ENCODE measurements around the gene DSCAM. TPM values are rescaled to one million over a fixed set of nuclear protein-coding genes. Genes with fewer than 3 reads are reported as not detected.

DSCAM gene
- total RNA-seq, 1 experiment from 2014 or later, result 0.13 TPM

DNA sequence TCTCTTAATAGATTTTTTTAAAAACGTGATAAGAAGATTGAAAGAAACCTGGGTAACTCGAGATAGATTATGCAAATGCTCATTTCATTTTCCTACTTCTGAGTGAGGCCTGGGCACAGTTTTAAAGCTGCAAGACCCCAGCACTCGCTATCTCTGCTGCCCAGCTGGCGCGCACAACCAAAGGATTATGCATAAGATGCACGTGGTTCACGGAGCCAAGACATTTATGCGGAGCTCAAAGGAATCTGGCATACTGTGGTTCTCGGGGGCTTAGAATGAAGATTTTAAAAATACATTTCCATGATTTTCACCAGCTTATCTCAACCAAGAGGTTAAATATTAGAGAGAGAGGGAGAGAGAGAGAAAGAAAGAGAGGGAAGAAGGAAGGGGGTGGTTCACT lies 210.9 kb downstream of the DSCAM start:
- Mint-ChIP-seq H3K36me3 (no peaks in the 10 kb centered on the region), H3K4me1 (no peaks in the 10 kb centered on the region), H3K27ac (peak overlapping the region; percentile 57; the same call in 1 of the 2 replicates), H3K9me3 (no peaks in the 10 kb centered on the region), H3K4me3 (no peak overlapping the region), H3K27me3 (ENCODE audit: low read depth) (no peaks in the 10 kb centered on the region)
- ChIA-PET CTCF (interaction anchor here (0.6 kb wide), 1 partner anchor 250 kb away, joined by 3 read pairs; no protein-coding TSS in a partner anchor), POLR2A (no interaction called here)
- DNase-seq (ENCODE audit: low spot score) (no peak), ATAC-seq (no peak)
- TF ChIP-seq, protein P1, sequence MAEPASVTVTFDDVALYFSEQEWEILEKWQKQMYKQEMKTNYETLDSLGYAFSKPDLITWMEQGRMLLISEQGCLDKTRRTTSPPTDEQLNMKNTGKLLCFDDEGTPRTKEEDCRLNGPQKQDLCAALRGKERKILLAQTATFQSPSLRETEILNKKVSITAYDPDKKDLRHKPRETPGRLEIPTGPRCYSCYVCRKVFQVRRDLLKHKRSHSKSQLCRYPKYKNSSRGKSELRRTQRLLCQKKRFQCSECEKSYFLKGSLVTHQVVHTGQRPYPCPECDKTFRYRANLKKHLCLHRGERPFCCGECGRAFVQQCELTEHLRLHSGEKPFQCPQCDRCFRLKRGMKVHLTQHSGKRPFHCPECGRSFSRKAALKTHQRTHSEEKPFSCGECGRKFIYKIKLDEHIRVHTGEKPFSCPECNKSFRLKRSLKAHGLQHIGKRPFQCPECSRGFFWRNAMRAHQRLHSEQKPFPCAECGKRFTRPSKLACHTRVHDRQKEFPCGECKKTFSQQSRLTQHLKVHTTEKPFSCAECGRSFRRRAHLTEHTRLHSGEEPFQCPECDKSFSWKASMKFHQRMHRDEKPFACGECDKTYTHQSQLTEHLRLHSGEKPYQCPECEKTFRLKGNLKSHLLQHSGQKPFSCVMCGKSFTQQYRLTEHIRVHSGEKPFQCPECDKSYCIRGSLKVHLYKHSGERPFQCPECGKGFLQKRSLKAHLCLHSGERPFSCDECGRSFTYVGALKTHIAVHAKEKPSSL (CRISPR knock-in tag; conservative IDR thresholded peaks at IDR 0.05), result no peak
- TF ChIP-seq IRF2 (CRISPR knock-in tag; IDR thresholded peaks at IDR 0.05; ENCODE audit: borderline replicate concordance, low read depth) (no peak), ZNF671 (CRISPR knock-in tag; IDR thresholded peaks at IDR 0.05) (no peak), NFE2L1 (CRISPR knock-in tag; IDR thresholded peaks at IDR 0.05) (no peak), ZNF396 (CRISPR knock-in tag; IDR thresholded peaks at IDR 0.05; ENCODE audit: borderline replicate concordance) (no peak), JAZF1 (CRISPR knock-in tag; IDR thresholded peaks at IDR 0.05) (no peak), ATF6 (CRISPR knock-in tag; IDR thresholded peaks at IDR 0.05) (no peak), RORB (CRISPR knock-in tag; IDR thresholded peaks at IDR 0.05) (no peak), ZNF281 (CRISPR knock-in tag; IDR thresholded peaks at IDR 0.05) (no peak), ZNF219 (CRISPR knock-in tag; IDR thresholded peaks at IDR 0.05; ENCODE audit: borderline replicate concordance) (no peak), ZNF317 (CRISPR knock-in tag; IDR thresholded peaks at IDR 0.05; ENCODE audit: borderline replicate concordance, low read depth) (no peak), GTF2I (CRISPR knock-in tag; conservative IDR thresholded peaks at IDR 0.05) (no peak), FOXK1 (CRISPR knock-in tag; IDR thresholded peaks at IDR 0.05) (no peak)
- TF ChIP-seq, protein P2, sequence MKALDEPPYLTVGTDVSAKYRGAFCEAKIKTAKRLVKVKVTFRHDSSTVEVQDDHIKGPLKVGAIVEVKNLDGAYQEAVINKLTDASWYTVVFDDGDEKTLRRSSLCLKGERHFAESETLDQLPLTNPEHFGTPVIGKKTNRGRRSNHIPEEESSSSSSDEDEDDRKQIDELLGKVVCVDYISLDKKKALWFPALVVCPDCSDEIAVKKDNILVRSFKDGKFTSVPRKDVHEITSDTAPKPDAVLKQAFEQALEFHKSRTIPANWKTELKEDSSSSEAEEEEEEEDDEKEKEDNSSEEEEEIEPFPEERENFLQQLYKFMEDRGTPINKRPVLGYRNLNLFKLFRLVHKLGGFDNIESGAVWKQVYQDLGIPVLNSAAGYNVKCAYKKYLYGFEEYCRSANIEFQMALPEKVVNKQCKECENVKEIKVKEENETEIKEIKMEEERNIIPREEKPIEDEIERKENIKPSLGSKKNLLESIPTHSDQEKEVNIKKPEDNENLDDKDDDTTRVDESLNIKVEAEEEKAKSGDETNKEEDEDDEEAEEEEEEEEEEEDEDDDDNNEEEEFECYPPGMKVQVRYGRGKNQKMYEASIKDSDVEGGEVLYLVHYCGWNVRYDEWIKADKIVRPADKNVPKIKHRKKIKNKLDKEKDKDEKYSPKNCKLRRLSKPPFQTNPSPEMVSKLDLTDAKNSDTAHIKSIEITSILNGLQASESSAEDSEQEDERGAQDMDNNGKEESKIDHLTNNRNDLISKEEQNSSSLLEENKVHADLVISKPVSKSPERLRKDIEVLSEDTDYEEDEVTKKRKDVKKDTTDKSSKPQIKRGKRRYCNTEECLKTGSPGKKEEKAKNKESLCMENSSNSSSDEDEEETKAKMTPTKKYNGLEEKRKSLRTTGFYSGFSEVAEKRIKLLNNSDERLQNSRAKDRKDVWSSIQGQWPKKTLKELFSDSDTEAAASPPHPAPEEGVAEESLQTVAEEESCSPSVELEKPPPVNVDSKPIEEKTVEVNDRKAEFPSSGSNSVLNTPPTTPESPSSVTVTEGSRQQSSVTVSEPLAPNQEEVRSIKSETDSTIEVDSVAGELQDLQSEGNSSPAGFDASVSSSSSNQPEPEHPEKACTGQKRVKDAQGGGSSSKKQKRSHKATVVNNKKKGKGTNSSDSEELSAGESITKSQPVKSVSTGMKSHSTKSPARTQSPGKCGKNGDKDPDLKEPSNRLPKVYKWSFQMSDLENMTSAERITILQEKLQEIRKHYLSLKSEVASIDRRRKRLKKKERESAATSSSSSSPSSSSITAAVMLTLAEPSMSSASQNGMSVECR (CRISPR knock-in tag; IDR thresholded peaks at IDR 0.05; ENCODE audit: borderline replicate concordance), result no peak

DNA sequence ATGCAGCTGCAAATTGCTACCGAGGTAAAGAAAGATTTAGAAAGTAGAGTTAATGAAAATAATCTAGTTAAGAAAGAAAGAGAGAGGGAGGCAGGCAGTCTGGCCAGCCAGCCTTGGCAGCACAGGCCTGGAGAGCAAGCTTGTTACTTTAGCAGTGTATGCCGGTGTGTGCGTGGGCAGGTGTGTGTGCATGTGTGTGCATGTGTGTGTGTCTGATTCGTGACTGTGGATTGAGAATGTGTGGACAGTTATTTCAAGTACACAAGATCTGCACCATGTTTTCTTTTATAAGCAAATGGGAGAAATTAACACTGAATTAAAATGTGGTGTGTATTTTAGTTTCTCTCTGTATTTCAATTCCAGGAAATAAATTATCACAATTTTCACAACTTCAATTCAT lies 211.6 kb downstream of the DSCAM start:
- DNase-seq (ENCODE audit: low spot score), result no peak
- Mint-ChIP-seq H3K9me3 (no peaks in the 10 kb centered on the region), H3K4me1 (no peaks in the 10 kb centered on the region), H3K4me3 (no peak overlapping the region), H3K27ac (no peak overlapping the region), H3K36me3 (no peaks in the 10 kb centered on the region), H3K27me3 (ENCODE audit: low read depth) (no peaks in the 10 kb centered on the region)
- no peak for ATAC-seq
- ChIA-PET POLR2A (no interaction called here), CTCF (interaction anchor here (0.6 kb wide), 1 partner anchor 249 kb away, joined by 3 read pairs; no protein-coding TSS in a partner anchor)
- no peak for TF ChIP-seq ETV6 (CRISPR knock-in tag; IDR thresholded peaks at IDR 0.05)
- TF ChIP-seq NR1H2 (CRISPR knock-in tag; IDR thresholded peaks at IDR 0.05), result no peak
- TF ChIP-seq PRRX2 (CRISPR knock-in tag; IDR thresholded peaks at IDR 0.05), result no peak
- no peak for TF ChIP-seq MYBL2 (CRISPR knock-in tag; IDR thresholded peaks at IDR 0.05)
- TF ChIP-seq, protein P3, sequence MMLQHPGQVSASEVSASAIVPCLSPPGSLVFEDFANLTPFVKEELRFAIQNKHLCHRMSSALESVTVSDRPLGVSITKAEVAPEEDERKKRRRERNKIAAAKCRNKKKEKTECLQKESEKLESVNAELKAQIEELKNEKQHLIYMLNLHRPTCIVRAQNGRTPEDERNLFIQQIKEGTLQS (CRISPR knock-in tag; conservative IDR thresholded peaks at IDR 0.05), result no peak
- TF ChIP-seq, protein P4, sequence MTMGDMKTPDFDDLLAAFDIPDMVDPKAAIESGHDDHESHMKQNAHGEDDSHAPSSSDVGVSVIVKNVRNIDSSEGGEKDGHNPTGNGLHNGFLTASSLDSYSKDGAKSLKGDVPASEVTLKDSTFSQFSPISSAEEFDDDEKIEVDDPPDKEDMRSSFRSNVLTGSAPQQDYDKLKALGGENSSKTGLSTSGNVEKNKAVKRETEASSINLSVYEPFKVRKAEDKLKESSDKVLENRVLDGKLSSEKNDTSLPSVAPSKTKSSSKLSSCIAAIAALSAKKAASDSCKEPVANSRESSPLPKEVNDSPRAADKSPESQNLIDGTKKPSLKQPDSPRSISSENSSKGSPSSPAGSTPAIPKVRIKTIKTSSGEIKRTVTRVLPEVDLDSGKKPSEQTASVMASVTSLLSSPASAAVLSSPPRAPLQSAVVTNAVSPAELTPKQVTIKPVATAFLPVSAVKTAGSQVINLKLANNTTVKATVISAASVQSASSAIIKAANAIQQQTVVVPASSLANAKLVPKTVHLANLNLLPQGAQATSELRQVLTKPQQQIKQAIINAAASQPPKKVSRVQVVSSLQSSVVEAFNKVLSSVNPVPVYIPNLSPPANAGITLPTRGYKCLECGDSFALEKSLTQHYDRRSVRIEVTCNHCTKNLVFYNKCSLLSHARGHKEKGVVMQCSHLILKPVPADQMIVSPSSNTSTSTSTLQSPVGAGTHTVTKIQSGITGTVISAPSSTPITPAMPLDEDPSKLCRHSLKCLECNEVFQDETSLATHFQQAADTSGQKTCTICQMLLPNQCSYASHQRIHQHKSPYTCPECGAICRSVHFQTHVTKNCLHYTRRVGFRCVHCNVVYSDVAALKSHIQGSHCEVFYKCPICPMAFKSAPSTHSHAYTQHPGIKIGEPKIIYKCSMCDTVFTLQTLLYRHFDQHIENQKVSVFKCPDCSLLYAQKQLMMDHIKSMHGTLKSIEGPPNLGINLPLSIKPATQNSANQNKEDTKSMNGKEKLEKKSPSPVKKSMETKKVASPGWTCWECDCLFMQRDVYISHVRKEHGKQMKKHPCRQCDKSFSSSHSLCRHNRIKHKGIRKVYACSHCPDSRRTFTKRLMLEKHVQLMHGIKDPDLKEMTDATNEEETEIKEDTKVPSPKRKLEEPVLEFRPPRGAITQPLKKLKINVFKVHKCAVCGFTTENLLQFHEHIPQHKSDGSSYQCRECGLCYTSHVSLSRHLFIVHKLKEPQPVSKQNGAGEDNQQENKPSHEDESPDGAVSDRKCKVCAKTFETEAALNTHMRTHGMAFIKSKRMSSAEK (CRISPR knock-in tag; IDR thresholded peaks at IDR 0.05; ENCODE audit: borderline replicate concordance), result no peak
